ENCODE results near the gene PRDM13. TPM values are rescaled to one million over a fixed set of nuclear protein-coding genes. Genes with fewer than 3 reads are reported as not detected.
A peak's percentile ranks its signal among the peaks of the same experiment; 100 is the strongest.

PRDM13 gene
- total and polyA plus RNA-seq, 2 of the 13 experiments (the other 11 are each of a cell fraction or from before 2014, with no cell fraction given) = not detected

DNA sequence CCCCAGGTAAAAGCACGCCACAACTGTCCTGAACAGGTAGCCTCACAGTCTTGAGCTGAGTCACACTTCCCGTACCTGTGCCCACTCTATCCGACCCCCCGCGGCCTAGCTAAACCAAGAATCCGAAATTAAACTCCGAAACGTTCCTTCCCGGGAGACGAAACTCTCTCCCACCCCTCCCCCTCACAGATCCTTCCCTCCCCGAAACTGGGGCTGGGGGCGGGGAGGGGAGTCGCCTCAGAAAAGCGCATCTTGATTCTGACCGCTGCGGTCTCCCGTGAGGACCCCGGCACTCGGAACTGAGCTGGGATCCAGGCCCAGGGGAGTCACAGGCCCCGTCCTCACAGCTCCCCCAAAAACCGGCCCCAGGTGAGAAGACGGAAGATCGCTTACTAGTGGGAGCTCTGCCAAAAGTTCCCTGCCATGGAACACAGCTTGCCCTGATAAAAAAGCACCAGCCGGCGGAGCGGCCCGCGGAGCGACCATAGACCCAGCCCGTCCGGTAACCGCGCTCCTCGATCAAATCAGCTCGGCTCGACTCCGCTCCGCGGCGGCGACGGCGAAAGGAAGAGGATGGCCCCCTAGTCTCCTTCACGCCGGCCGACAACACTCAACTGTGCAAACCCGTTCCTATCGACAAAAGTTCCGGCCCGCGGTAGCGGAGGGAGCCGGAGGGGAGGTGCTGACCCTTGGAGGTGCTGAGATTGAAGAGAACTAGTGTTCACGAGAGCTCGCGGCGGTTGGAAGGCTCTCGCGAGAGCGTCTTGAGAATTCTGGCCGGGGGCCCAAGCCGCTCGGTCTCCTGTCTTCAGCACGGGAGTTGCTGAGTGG, 38.3 kb upstream of the PRDM13 start, which contains the start of gene CCNC (continued):
- TF ChIP-seq IRF9 (CRISPR knock-in tag; IDR thresholded peaks at IDR 0.05; ENCODE audit: borderline replicate concordance) (peak; percentile 84; the same call in 1 of the 2 replicates), ZNF713 (CRISPR knock-in tag; IDR thresholded peaks at IDR 0.05) (no peak), ZNF431 (CRISPR knock-in tag; IDR thresholded peaks at IDR 0.05; ENCODE audit: borderline replicate concordance, low read depth) (peak; percentile 93), MED13 (CRISPR knock-in tag; IDR thresholded peaks at IDR 0.05) (0 out of 2 replicates have a peak, but pooled peaks have one; percentile 72), EZH2 (conservative IDR thresholded peaks at IDR 0.05; ENCODE audit: low read depth, low read length) (no peak), MAZ (IDR thresholded peaks at IDR 0.05; ENCODE audit: borderline replicate concordance, low read depth, low read length) (peak; percentile 92), MAZ (CRISPR knock-in tag; IDR thresholded peaks at IDR 0.05; ENCODE audit: low read depth) (peak; percentile 81; the same call in 1 of the 2 replicates), IKZF4 (CRISPR knock-in tag; IDR thresholded peaks at IDR 0.05; ENCODE audit: borderline replicate concordance, low read depth, not compliant biosample characterization) (no peak), KLF16 (CRISPR knock-in tag; IDR thresholded peaks at IDR 0.05) (peak in 1 of 2 experiments; percentile 97; a peak in 2 of 4 replicates), ZNF17 (CRISPR knock-in tag; IDR thresholded peaks at IDR 0.05) (no peak), ZNF552 (CRISPR knock-in tag; IDR thresholded peaks at IDR 0.05; ENCODE audit: borderline replicate concordance) (0 out of 2 replicates have a peak, but pooled peaks have one; percentile 59), MIER2 (CRISPR knock-in tag; IDR thresholded peaks at IDR 0.05) (peak; percentile 84), ZFAT (CRISPR knock-in tag; conservative IDR thresholded peaks at IDR 0.05) (0 out of 2 replicates have a peak, but pooled peaks have one; percentile 22), ZNF460 (CRISPR knock-in tag; IDR thresholded peaks at IDR 0.05; ENCODE audit: borderline replicate concordance) (peak; percentile 41; the same call in 1 of the 2 replicates), MAF1 (CRISPR knock-in tag; IDR thresholded peaks at IDR 0.05; ENCODE audit: borderline replicate concordance) (no peak; the same call in 1 of the 2 replicates), AHR (CRISPR knock-in tag; IDR thresholded peaks at IDR 0.05) (no peak), ZNF609 (CRISPR knock-in tag; IDR thresholded peaks at IDR 0.05; ENCODE audit: borderline replicate concordance) (0 out of 2 replicates have a peak, but pooled peaks have one; percentile 36), ZNF501 (CRISPR knock-in tag; IDR thresholded peaks at IDR 0.05) (peak; percentile 96), ZBTB3 (CRISPR knock-in tag; IDR thresholded peaks at IDR 0.05; ENCODE audit: borderline replicate concordance, low read depth) (no peak), SETDB1 (CRISPR knock-in tag; IDR thresholded peaks at IDR 0.05; ENCODE audit: borderline replicate concordance) (no peak)
- TF ChIP-seq, protein P1, sequence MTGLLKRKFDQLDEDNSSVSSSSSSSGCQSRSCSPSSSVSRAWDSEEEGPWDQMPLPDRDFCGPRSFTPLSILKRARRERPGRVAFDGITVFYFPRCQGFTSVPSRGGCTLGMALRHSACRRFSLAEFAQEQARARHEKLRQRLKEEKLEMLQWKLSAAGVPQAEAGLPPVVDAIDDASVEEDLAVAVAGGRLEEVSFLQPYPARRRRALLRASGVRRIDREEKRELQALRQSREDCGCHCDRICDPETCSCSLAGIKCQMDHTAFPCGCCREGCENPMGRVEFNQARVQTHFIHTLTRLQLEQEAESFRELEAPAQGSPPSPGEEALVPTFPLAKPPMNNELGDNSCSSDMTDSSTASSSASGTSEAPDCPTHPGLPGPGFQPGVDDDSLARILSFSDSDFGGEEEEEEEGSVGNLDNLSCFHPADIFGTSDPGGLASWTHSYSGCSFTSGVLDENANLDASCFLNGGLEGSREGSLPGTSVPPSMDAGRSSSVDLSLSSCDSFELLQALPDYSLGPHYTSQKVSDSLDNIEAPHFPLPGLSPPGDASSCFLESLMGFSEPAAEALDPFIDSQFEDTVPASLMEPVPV (CRISPR knock-in tag; IDR thresholded peaks at IDR 0.05) = peak; percentile 90

Measured in HepG2 (cell line).